SK-N-MC (cell line): Measurements from ENCODE around the gene IP6K2.

Source experiments
- EZH2 ChIP-seq: fragments of 200-600 bp; sonication (generic); IDR thresholded peaks from one replicate; pipeline ENCODE4 v1.6.1; 2017; ENCODE audit warnings: antibody characterized with exemption
- POLR2AphosphoS5 ChIP-seq: IDR thresholded peaks from 2 replicates; pipeline ENCODE4 v1.6.1; 2012; ENCODE audit warnings: mild to moderate bottlenecking, low read depth, low read length, borderline replicate concordance

GRCh38 chr3:48711727-48712126 lies 5.3 kb downstream of the IP6K2 start:
- TF ChIP-seq EZH2 (no peak), POLR2AphosphoS5 (no peak)
